ENCODE results near the gene LYPLAL1. TPM values are rescaled to one million over a fixed set of nuclear protein-coding genes. Genes with fewer than 3 reads are reported as not detected.

The LYPLAL1 gene
- total and polyA plus RNA-seq, 9 of the 15 experiments (the other 6 are each of a cell fraction or from before 2014, with no cell fraction given), result 14.9 to 179 (median 46.3) TPM

DNA sequence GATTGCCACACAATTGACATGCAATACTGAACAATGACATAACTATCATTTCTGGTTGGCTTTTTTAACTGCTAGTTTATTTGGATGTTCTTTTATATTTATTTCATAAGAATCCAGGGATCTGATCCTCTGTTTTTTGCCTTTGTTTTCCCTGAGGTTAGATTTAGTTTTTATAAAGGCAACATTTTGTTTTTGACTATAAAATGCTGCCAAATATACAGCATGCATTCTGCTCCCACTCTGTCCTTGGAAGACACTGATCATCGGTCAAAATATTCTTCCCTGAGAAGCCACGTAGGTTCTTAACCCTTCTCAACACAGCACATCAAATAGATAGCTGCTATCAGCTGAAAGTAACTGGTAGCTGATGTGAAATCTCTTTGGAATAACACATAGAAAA, 52.5 kb downstream of the LYPLAL1 start:
- ATAC-seq (no peak), FAIRE-seq (no peak), DNase-seq (ENCODE audit: extremely low read depth in 1 of 4, low spot score in 3 of 4) (no peak)
- H3K79me2 ChIP-seq (ENCODE audit: control insufficient read depth, insufficient read depth, low read length), result no peaks in the 10 kb centered on the region
- in situ Hi-C loops (cut with MboI), result no loop called here
- H4K20me1 ChIP-seq (replicated peaks; ENCODE audit: control insufficient read depth, insufficient read depth, low read length), result no peaks in the 10 kb centered on the region
- ChIA-PET CTCF (ENCODE audit: low intra/inter-chr PET ratio) (no interaction called here), POLR2A (no interaction called here)
- H2AFZ ChIP-seq (ENCODE audit: low read depth, low read length), result no peak overlapping the region
- intact Hi-C loops (cut with micrococcal nuclease), result no loop called here
- no peaks in the 10 kb centered on the region for H3K9me3 ChIP-seq (replicated peaks; ENCODE audit: control insufficient read depth, insufficient read depth, low read depth, low read length)
- no peaks in the 10 kb centered on the region; the same call in 2 of the 3 replicates for H3K36me3 ChIP-seq (ENCODE audit: control insufficient read depth, insufficient read depth, low read length)
- H3K4me1 ChIP-seq (replicated peaks in 1 of 2; ENCODE audit: control insufficient read depth in 2 of 2, insufficient read depth in 2 of 2, low read length in 2 of 2), result no peaks in the 10 kb centered on the region
- H3K4me3 ChIP-seq, result no peak overlapping the region
- TF ChIP-seq ZNF507 (tag; conservative IDR thresholded peaks at IDR 0.05), result no peak
- no peak for TF ChIP-seq HMG20A (CRISPR knock-in tag; conservative IDR thresholded peaks at IDR 0.05)
- no peak for TF ChIP-seq ZNF174 (CRISPR knock-in tag; IDR thresholded peaks at IDR 0.05)
- TF ChIP-seq ZZZ3 (IDR thresholded peaks at IDR 0.05), result no peak
- TF ChIP-seq CAMTA2 (CRISPR knock-in tag; conservative IDR thresholded peaks at IDR 0.05), result no peak
- no peak for TF ChIP-seq NR2C1 (IDR thresholded peaks at IDR 0.05)
- no peak for TF ChIP-seq NR2C1 (tag; IDR thresholded peaks at IDR 0.05)
- TF ChIP-seq, protein P1, sequence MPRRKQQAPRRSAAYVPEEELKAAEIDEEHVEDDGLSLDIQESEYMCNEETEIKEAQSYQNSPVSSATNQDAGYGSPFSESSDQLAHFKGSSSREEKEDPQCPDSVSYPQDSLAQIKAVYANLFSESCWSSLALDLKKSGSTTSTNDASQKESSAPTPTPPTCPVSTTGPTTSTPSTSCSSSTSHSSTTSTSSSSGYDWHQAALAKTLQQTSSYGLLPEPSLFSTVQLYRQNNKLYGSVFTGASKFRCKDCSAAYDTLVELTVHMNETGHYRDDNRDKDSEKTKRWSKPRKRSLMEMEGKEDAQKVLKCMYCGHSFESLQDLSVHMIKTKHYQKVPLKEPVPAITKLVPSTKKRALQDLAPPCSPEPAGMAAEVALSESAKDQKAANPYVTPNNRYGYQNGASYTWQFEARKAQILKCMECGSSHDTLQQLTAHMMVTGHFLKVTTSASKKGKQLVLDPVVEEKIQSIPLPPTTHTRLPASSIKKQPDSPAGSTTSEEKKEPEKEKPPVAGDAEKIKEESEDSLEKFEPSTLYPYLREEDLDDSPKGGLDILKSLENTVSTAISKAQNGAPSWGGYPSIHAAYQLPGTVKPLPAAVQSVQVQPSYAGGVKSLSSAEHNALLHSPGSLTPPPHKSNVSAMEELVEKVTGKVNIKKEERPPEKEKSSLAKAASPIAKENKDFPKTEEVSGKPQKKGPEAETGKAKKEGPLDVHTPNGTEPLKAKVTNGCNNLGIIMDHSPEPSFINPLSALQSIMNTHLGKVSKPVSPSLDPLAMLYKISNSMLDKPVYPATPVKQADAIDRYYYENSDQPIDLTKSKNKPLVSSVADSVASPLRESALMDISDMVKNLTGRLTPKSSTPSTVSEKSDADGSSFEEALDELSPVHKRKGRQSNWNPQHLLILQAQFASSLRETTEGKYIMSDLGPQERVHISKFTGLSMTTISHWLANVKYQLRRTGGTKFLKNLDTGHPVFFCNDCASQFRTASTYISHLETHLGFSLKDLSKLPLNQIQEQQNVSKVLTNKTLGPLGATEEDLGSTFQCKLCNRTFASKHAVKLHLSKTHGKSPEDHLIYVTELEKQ (CRISPR knock-in tag; IDR thresholded peaks at IDR 0.05), result no peak
- no peak for TF ChIP-seq SMARCE1 (IDR thresholded peaks at IDR 0.05)
- TF ChIP-seq, protein P2, sequence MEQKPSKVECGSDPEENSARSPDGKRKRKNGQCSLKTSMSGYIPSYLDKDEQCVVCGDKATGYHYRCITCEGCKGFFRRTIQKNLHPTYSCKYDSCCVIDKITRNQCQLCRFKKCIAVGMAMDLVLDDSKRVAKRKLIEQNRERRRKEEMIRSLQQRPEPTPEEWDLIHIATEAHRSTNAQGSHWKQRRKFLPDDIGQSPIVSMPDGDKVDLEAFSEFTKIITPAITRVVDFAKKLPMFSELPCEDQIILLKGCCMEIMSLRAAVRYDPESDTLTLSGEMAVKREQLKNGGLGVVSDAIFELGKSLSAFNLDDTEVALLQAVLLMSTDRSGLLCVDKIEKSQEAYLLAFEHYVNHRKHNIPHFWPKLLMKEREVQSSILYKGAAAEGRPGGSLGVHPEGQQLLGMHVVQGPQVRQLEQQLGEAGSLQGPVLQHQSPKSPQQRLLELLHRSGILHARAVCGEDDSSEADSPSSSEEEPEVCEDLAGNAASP (IDR thresholded peaks at IDR 0.05), result no peak
- no peak for TF ChIP-seq GATAD2A (IDR thresholded peaks at IDR 0.05)
- TF ChIP-seq, protein P3, sequence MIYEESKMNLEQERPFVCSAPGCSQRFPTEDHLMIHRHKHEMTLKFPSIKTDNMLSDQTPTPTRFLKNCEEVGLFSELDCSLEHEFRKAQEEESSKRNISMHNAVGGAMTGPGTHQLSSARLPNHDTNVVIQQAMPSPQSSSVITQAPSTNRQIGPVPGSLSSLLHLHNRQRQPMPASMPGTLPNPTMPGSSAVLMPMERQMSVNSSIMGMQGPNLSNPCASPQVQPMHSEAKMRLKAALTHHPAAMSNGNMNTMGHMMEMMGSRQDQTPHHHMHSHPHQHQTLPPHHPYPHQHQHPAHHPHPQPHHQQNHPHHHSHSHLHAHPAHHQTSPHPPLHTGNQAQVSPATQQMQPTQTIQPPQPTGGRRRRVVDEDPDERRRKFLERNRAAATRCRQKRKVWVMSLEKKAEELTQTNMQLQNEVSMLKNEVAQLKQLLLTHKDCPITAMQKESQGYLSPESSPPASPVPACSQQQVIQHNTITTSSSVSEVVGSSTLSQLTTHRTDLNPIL (CRISPR knock-in tag; IDR thresholded peaks at IDR 0.05), result no peak
- TF ChIP-seq ZNF324 (CRISPR knock-in tag; IDR thresholded peaks at IDR 0.05), result no peak
- TF ChIP-seq MEF2A (IDR thresholded peaks at IDR 0.05; ENCODE audit: control insufficient read depth, low read depth, low read length), result no peak
- TF ChIP-seq HCFC1 (IDR thresholded peaks at IDR 0.05; ENCODE audit: low read depth, low read length), result no peak
- no peak for TF ChIP-seq ZKSCAN8 (CRISPR knock-in tag; IDR thresholded peaks at IDR 0.05)
- no peak for TF ChIP-seq ZNF165 (CRISPR knock-in tag; IDR thresholded peaks at IDR 0.05; ENCODE audit: borderline replicate concordance)
- no TSS peak for BruUV-seq (replicated peaks)
- H3K27ac ChIP-seq (ENCODE audit: extremely low read depth, low read depth, low read length), result no peak overlapping the region
- no peak overlapping the region for H3K9ac ChIP-seq (ENCODE audit: insufficient read depth in 1 of 2, low read depth in 2 of 2, low read length in 2 of 2)
- no peaks in the 10 kb centered on the region for H3K27me3 ChIP-seq (ENCODE audit: control insufficient read depth in 2 of 2, insufficient read depth in 2 of 2, low read length in 2 of 2)
- no peaks in the 10 kb centered on the region for H3K9me1 ChIP-seq (ENCODE audit: control insufficient read depth, insufficient read depth, low read length)
- 68% methylated on average over 2 of the region's 2 CpGs for WGBS (ENCODE audit: insufficient coverage, low coverage, missing lambda C conversion rate)
- H3K4me2 ChIP-seq (ENCODE audit: insufficient read depth, low read length), result no peak overlapping the region
